Heart right ventricle (tissue), 16 donors: ENCODE results near the gene DNAJB9. TPM values are rescaled to one million over a fixed set of nuclear protein-coding genes. Genes with fewer than 3 reads are reported as not detected.

Source experiments
- ATAC-seq, 8 donors: fragments of 200-7000 bp; cut with Tn5 transposase; one replicate each; pipeline ENCODE4 v1.9.1; 2020; ENCODE audit warnings: mild to moderate bottlenecking in 8 of 8, moderate library complexity in 8 of 8, moderate number of reproducible peaks in 1 of 8
- DNase-seq, 2 donors: peaks; one replicate each; pipeline ENCODE4 v3.0.0-alpha.2; 2020
- H3K27ac ChIP-seq, 10 donors: fragments of 200-600 bp; sonication (generic) in 2 of 10; one replicate each; pipeline versions ENCODE4 v1.5.0 to v1.8.0; 2020 to 2022; ENCODE audit warnings: mild to moderate bottlenecking in 3 of 10
- H3K27me3 ChIP-seq, 7 donors: fragments of 200-600 bp; one replicate each; pipeline ENCODE4 v1.8.0; 2021 to 2022; ENCODE audit warnings: mild to moderate bottlenecking in 2 of 7
- H3K36me3 ChIP-seq, 9 donors: fragments of 200-600 bp; sonication (generic) in 1 of 9; one replicate each; pipeline versions ENCODE4 v1.5.0 to v1.8.0; 2020 to 2022; ENCODE audit warnings: mild to moderate bottlenecking in 2 of 9
- H3K4me1 ChIP-seq, 9 donors: fragments of 200-600 bp; sonication (generic) in 1 of 9; one replicate each; pipeline versions ENCODE4 v1.5.0 to v1.8.0; 2020 to 2022; ENCODE audit warnings: mild to moderate bottlenecking in 4 of 9
- H3K4me3 ChIP-seq, 10 donors: fragments of 200-600 bp; sonication (generic) in 2 of 10; one replicate each; pipeline versions ENCODE4 v1.5.0 to v1.8.0; 2020 to 2022; ENCODE audit warnings: mild to moderate bottlenecking in 7 of 10, moderate library complexity in 2 of 10
- H3K9me3 ChIP-seq, 11 donors: fragments of 200-600 bp in 10 of 11; sonication (generic) in 2 of 11; one replicate each; pipeline versions ENCODE4 v1.5.0 to v1.8.0; 2013 to 2022; ENCODE audit warnings: mild to moderate bottlenecking in 2 of 11, control low read depth in 1 of 11, moderate library complexity in 1 of 11
- WGBS, 2 donors: extraction: QIAGEN DNeasy Blood & Tissue Kit; methylation state at CpG; one replicate each; pipeline ENCODE4 v1.1.7; 2013; ENCODE audit warnings: inconsistent platforms in 1 of 2; 5-methylcytosine and 5-hydroxymethylcytosine counted together
- intact Hi-C, 10 donors: fragments of 100-400 bp; cut with DNase I; formaldehyde crosslinking; loops; one replicate each; pipeline versions ENCODE4 v1.11.1 to v1.14.2; 2022
- polyA plus RNA-seq, 2 donors: library from polyadenylated mRNA; stranded (reverse); fragments of 200-250 nt; gene quantifications; one replicate each; pipeline ENCODE4 v1.2.3, GENCODE V29; 2013
- total RNA-seq, 10 donors: library from RNA; stranded (reverse); fragmentation: NEBNext Ultra II Directional in 3 of 10; extraction: Animal tissue kit (Norgen Biotek cat#: 25700) in 3 of 10; gene quantifications; one replicate each; pipeline versions ENCODE4 v1.2.1 to v1.2.4, GENCODE V29; 2021 to 2023
- TF ChIP-seq, protein P1 (sequence below), 9 donors: fragments of 200-600 bp; sonication (generic) in 2 of 9; IDR thresholded peaks; one replicate each; pipeline versions ENCODE4 v1.5.0 to v1.8.0; 2021 to 2022; ENCODE audit warnings: antibody characterized with exemption in 9 of 9, mild to moderate bottlenecking in 5 of 9, moderate library complexity in 1 of 9
- donor health status: Arrhythmogenic right ventricular cardiomyopathy.
- donor health status: ischemic (EF 13 %, LVEDD 7.1; RV severe dilation, severe dysfunction).
- donor health status: healthy with polysubstance abuse.
- donor health status: DM: no; HTN: yes; CAD: no.
- donor health status: DM: no; HTN: no; CAD: no.
- donor health status: ischemic (EF 25% LVEDD 6.9; RV normal size, moderate dysfunction).
- donor health status: ischemic (EF 25% LVEDD 5.7; RV mildly dilated, moderate dysfunction).
- donor health status: healthy.
- donor health status: DM: yes; HTN: yes; CAD: no.
- donor health status: Ischemic cardiomyopathy.
- donor health status: ischemic (EF 35%, LVEDD 5.7; RV mildly dilated, moderate dysfunction).
- donor health status: nonischemic (EF 11% LVEDD 7.7; RV severe dilation, severe dysfunction).
- donor health status: DM: yes; HTN: yes; CAD: no.
- donor health status: PGD.
- donor health status: ischemic (EF 29% LVEDD 5.4; RV normal size, mild dysfunction).
- donor health status: nonischemic (EF 23%, LVEDD 6.1; RV moderate dilation, normal function).

The DNAJB9 gene
- total and polyA plus RNA-seq, 12 donors, result 10.1 to 59.1 (median 45.4) TPM

- DNase-seq, result peak; percentile 25 to 35
- WGBS, 2 donors, result 0 to 1% methylated on average over 36 of the region's 36 CpGs
- Histone ChIP-seq H3K9me3 (no peaks in the 10 kb centered on the region), H3K4me1 (peaks cover 0 to 70% (median 52%) of the 10 kb centered on the region in 9 donors), H3K27ac (peak overlapping the region; percentile 86 to 99 (median 97)), H3K27me3 (no peaks in the 10 kb centered on the region), H3K36me3 (peaks cover 0 to 44% (median 16%) of the 10 kb centered on the region in 9 donors), H3K4me3 (peak overlapping the region; percentile 53 to 97 (median 86))
- TF ChIP-seq, protein P1, sequence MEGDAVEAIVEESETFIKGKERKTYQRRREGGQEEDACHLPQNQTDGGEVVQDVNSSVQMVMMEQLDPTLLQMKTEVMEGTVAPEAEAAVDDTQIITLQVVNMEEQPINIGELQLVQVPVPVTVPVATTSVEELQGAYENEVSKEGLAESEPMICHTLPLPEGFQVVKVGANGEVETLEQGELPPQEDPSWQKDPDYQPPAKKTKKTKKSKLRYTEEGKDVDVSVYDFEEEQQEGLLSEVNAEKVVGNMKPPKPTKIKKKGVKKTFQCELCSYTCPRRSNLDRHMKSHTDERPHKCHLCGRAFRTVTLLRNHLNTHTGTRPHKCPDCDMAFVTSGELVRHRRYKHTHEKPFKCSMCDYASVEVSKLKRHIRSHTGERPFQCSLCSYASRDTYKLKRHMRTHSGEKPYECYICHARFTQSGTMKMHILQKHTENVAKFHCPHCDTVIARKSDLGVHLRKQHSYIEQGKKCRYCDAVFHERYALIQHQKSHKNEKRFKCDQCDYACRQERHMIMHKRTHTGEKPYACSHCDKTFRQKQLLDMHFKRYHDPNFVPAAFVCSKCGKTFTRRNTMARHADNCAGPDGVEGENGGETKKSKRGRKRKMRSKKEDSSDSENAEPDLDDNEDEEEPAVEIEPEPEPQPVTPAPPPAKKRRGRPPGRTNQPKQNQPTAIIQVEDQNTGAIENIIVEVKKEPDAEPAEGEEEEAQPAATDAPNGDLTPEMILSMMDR (IDR thresholded peaks at IDR 0.05), result no peak
- intact Hi-C loops, result loop anchor here in 1 of 10 donors (5.0 kb wide), 1 partner anchor 43 kb away; the partner anchor contains the start of gene PNPLA8
- ATAC-seq, result peak in 6 of 8 donors; percentile 24 to 52 (median 42)
These were observed 577 bp downstream of the DNAJB9 start for GRCh38 chr7:108570146-108570755.

DNA sequence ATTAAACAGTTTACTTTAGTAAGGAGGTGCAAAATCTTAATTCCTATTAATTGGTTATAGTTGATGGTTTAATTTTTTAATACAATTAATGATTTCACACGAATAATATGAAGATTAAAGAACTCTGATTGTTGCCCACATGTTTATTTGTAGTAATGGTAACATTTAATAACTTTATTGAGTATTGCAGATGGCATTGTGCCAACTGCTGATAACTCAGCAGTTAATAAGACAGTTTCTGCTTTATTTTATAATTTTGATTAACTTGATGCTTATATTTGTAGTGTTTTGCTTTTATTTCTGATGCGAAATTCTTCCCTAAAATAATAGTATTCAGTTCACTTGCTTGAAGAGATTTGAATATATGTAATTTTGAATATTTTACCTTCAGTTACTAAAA, 2.8 kb downstream of the DNAJB9 start:
- TF ChIP-seq, protein P1 (IDR thresholded peaks at IDR 0.05), result no peak
- DNase-seq, result no peak
- Histone ChIP-seq H3K4me3 (no peak overlapping the region), H3K27me3 (no peaks in the 10 kb centered on the region), H3K36me3 (peaks cover 0 to 41% (median 8%) of the 10 kb centered on the region in 9 donors), H3K9me3 (no peaks in the 10 kb centered on the region), H3K4me1 (peaks cover 0 to 56% (median 36%) of the 10 kb centered on the region in 9 donors), H3K27ac (no peak overlapping the region)
- WGBS, 2 donors, result 95 to 97% methylated on average over 2 of the region's 2 CpGs
- ATAC-seq, result no peak
- intact Hi-C loops, result loop anchor here in 1 of 10 donors (5.0 kb wide), 1 partner anchor 45 kb away; the partner anchor contains the start of gene PNPLA8

GRCh38 chr7:108575156-108575555, 5.5 kb downstream of the DNAJB9 start:
- H3K9me3 ChIP-seq, result peaks cover 0 to 13% (median 3%) of the 10 kb centered on the region in 11 donors
- WGBS, 2 donors, result 91 to 93% methylated on average over 2 of the region's 2 CpGs
- H3K27me3 ChIP-seq, result no peaks in the 10 kb centered on the region
- H3K36me3 ChIP-seq, result peaks cover 0 to 55% (median 16%) of the 10 kb centered on the region in 9 donors
- H3K27ac ChIP-seq, result no peak overlapping the region
- H3K4me1 ChIP-seq, result peaks cover 0 to 41% (median 22%) of the 10 kb centered on the region in 9 donors
- ATAC-seq (no peak), DNase-seq (no peak)
- TF ChIP-seq, protein P1 (IDR thresholded peaks at IDR 0.05), result no peak
- H3K4me3 ChIP-seq, result no peak overlapping the region
- intact Hi-C loops, result no loop called here

GRCh38 chr7:108576116-108576515, 6.4 kb downstream of the DNAJB9 start:
- ATAC-seq (no peak), DNase-seq (no peak)
- Histone ChIP-seq H3K27me3 (no peaks in the 10 kb centered on the region), H3K27ac (no peak overlapping the region), H3K36me3 (peaks cover 0 to 59% (median 16%) of the 10 kb centered on the region in 9 donors), H3K4me3 (no peak overlapping the region), H3K4me1 (peaks cover 0 to 34% (median 16%) of the 10 kb centered on the region in 9 donors), H3K9me3 (peaks cover 0 to 18% (median 3%) of the 10 kb centered on the region in 11 donors)
- 97 to 100% methylated on average over 1 of the region's 1 CpG for WGBS, 2 donors
- TF ChIP-seq, protein P1 (IDR thresholded peaks at IDR 0.05), result no peak
- intact Hi-C loops, result no loop called here
